ENCODE results near the gene MBP. TPM values are rescaled to one million over a fixed set of nuclear protein-coding genes. Genes with fewer than 3 reads are reported as not detected.

Gene MBP
- total and polyA plus RNA-seq, 2 experiments from 2014 or later = 18.4 to 22.9 TPM

DNA sequence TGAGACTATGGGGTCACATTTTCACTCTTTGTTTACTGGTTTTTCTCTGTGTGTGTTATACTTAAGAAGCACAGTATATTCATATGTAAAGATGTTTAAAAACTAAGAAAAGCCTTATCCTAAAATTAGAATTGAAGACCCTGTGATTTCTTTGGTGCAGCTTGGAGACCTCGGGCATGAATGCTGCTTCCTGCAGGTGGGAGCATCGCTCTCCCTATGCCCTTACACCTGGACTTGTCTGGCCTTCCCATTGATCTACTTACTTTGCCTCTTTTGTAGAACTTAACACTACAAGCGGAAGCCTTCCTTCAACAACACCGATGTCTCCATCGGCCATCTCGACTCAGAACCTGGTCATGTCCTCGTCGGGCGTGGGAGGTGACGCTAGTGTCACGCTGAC lies 195.7 kb downstream of the MBP start:
- no peaks in the 10 kb centered on the region for H3K36me3 ChIP-seq (ENCODE audit: insufficient read depth)
- TF ChIP-seq, protein P1, sequence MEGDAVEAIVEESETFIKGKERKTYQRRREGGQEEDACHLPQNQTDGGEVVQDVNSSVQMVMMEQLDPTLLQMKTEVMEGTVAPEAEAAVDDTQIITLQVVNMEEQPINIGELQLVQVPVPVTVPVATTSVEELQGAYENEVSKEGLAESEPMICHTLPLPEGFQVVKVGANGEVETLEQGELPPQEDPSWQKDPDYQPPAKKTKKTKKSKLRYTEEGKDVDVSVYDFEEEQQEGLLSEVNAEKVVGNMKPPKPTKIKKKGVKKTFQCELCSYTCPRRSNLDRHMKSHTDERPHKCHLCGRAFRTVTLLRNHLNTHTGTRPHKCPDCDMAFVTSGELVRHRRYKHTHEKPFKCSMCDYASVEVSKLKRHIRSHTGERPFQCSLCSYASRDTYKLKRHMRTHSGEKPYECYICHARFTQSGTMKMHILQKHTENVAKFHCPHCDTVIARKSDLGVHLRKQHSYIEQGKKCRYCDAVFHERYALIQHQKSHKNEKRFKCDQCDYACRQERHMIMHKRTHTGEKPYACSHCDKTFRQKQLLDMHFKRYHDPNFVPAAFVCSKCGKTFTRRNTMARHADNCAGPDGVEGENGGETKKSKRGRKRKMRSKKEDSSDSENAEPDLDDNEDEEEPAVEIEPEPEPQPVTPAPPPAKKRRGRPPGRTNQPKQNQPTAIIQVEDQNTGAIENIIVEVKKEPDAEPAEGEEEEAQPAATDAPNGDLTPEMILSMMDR (conservative IDR thresholded peaks at IDR 0.05; ENCODE audit: low read depth in 2 of 2) = peak; percentile 15 to 50; a peak in 3 of 4 replicates
- TF ChIP-seq STAT1 (IDR thresholded peaks at IDR 0.05; ENCODE audit: unreplicated experiment) = no peak
- no peaks in the 10 kb centered on the region for H4K20me1 ChIP-seq (replicated peaks; ENCODE audit: insufficient read depth)
- Mint-ChIP-seq H3K36me3 (ENCODE audit: low read depth) (peaks cover 22% of the 10 kb centered on the region), H3K4me1 (no peaks in the 10 kb centered on the region), H3K27ac (no peak overlapping the region), H3K4me3 (no peak overlapping the region), H3K27me3 (ENCODE audit: insufficient read depth, low read depth, poor library complexity) (no peaks in the 10 kb centered on the region), H3K9me3 (no peaks in the 10 kb centered on the region)
- H3K4me2 ChIP-seq = no peak overlapping the region
- no peaks in the 10 kb centered on the region for H3K79me2 ChIP-seq (replicated peaks; ENCODE audit: insufficient read depth)
- DNase-seq (ENCODE audit: low spot score) (no peak), ATAC-seq (no peak)
- H3K27me3 ChIP-seq (ENCODE audit: insufficient read depth) = no peaks in the 10 kb centered on the region
- H3K4me1 ChIP-seq (ENCODE audit: insufficient read depth) = no peaks in the 10 kb centered on the region
- no peaks in the 10 kb centered on the region for H3K9me2 ChIP-seq (ENCODE audit: insufficient read depth)
- H3K27ac ChIP-seq (ENCODE audit: low read depth) = no peak overlapping the region
- H3K4me3 ChIP-seq = no peak overlapping the region
- H2AFZ ChIP-seq = no peak overlapping the region
- H3F3A ChIP-seq (replicated peaks; ENCODE audit: low read depth) = no peaks in the 10 kb centered on the region

GRCh38 chr18:76935722-76936337 lies 196.8 kb downstream of the MBP start:
- H3K36me3 ChIP-seq (ENCODE audit: insufficient read depth) = no peaks in the 10 kb centered on the region
- ATAC-seq (no peak), DNase-seq (ENCODE audit: low spot score) (no peak)
- H3K79me2 ChIP-seq (replicated peaks; ENCODE audit: insufficient read depth) = no peaks in the 10 kb centered on the region
- peaks cover 23% of the 10 kb centered on the region for H3K36me3 Mint-ChIP-seq (ENCODE audit: low read depth)
- H3K27me3 ChIP-seq (ENCODE audit: insufficient read depth) = no peaks in the 10 kb centered on the region
- no peak overlapping the region for H3K4me2 ChIP-seq
- H3K27me3 Mint-ChIP-seq (ENCODE audit: insufficient read depth, low read depth, poor library complexity) = no peaks in the 10 kb centered on the region
- no peaks in the 10 kb centered on the region for H4K20me1 ChIP-seq (replicated peaks; ENCODE audit: insufficient read depth)
- H3K9me2 ChIP-seq (ENCODE audit: insufficient read depth) = no peaks in the 10 kb centered on the region
- no peaks in the 10 kb centered on the region for H3K9me3 Mint-ChIP-seq
- H3F3A ChIP-seq (replicated peaks; ENCODE audit: low read depth) = no peaks in the 10 kb centered on the region
- no peaks in the 10 kb centered on the region for H3K4me1 ChIP-seq (ENCODE audit: insufficient read depth)
- H3K4me3 ChIP-seq = no peak overlapping the region
- H3K27ac ChIP-seq (ENCODE audit: low read depth) = no peak overlapping the region
- H3K27ac Mint-ChIP-seq = no peak overlapping the region
- no peaks in the 10 kb centered on the region for H3K4me1 Mint-ChIP-seq
- no peak overlapping the region for H2AFZ ChIP-seq
- H3K4me3 Mint-ChIP-seq = no peak overlapping the region
- no peak for TF ChIP-seq ZNF114 (CRISPR knock-in tag; IDR thresholded peaks at IDR 0.05)
- TF ChIP-seq NANOG (IDR thresholded peaks at IDR 0.05; ENCODE audit: borderline replicate concordance) = no peak
- no peak for TF ChIP-seq EZH2 (IDR thresholded peaks at IDR 0.05; ENCODE audit: low read depth, unreplicated experiment)
- TF ChIP-seq CREB1 (CRISPR knock-in tag; IDR thresholded peaks at IDR 0.05; ENCODE audit: low read depth) = no peak
- TF ChIP-seq ZNF331 (CRISPR knock-in tag; IDR thresholded peaks at IDR 0.05; ENCODE audit: low read depth) = no peak
- TF ChIP-seq JUNB (IDR thresholded peaks at IDR 0.05; ENCODE audit: unreplicated experiment) = no peak
- no peak for TF ChIP-seq ETS1 (IDR thresholded peaks at IDR 0.05)
- TF ChIP-seq, protein P1 (conservative IDR thresholded peaks at IDR 0.05; ENCODE audit: low read depth in 2 of 2) = no peak
- no peak for TF ChIP-seq STAT1 (IDR thresholded peaks at IDR 0.05; ENCODE audit: unreplicated experiment)
- no peak for TF ChIP-seq EZH2phosphoT487 (IDR thresholded peaks at IDR 0.05; ENCODE audit: unreplicated experiment)

All from GM23338 (cell line).